A549 (cell line): Measurements from ENCODE around the gene AOAH.

Source experiments
- CBX2 ChIP-seq: fragments of 200-600 bp; sonication (generic); IDR thresholded peaks from 2 replicates; pipeline ENCODE4 v1.6.1; 2016; ENCODE audit warnings: low read depth, mild to moderate bottlenecking, borderline replicate concordance
- CEBPB ChIP-seq, 2 experiments: fragments of >200 bp in 1 of 2; sonication (Bioruptor Twin) in 1 of 2; formaldehyde crosslinking in 1 of 2; IDR thresholded peaks; 2 replicates each; pipeline ENCODE4 v1.6.1; 2012 to 2016
- EP300 ChIP-seq, 2 experiments: fragments of >200 bp; sonication (Bioruptor Twin); formaldehyde crosslinking; IDR thresholded peaks; 2 replicates in 1 of 2; 3 replicates in 1 of 2; pipeline ENCODE4 v1.6.1; 2016 to 2017
- ESRRA ChIP-seq: fragments of 150-350 bp; IDR thresholded peaks from 2 replicates; pipeline ENCODE4 v1.6.1; 2014; ENCODE audit warnings: mild to moderate bottlenecking, low read length, borderline replicate concordance
- FOSL2 ChIP-seq, 2 experiments: fragments of 450-650 bp in 1 of 2; fragments of >200 bp in 1 of 2; sonication (Bioruptor Twin) in 1 of 2; formaldehyde crosslinking; IDR thresholded peaks; 2 replicates each; pipeline versions ENCODE4 v1.5.0 to v1.6.1; 2016 to 2020; ENCODE audit warnings: mild to moderate bottlenecking in 1 of 2, moderate library complexity in 1 of 2
- HDAC2 ChIP-seq: fragments of 200-600 bp; sonication (generic); IDR thresholded peaks from 2 replicates; pipeline ENCODE4 v1.6.1; 2016
- MAFK ChIP-seq: fragments of 450-650 bp; IDR thresholded peaks from 2 replicates; pipeline ENCODE4 v1.6.1; 2014; ENCODE audit not compliant: partially characterized antibody
- MYC ChIP-seq: IDR thresholded peaks from 2 replicates; pipeline ENCODE4 v1.6.1; 2012; ENCODE audit warnings: mild to moderate bottlenecking, inconsistent platforms, low read length, improper control_type of control experiment, borderline replicate concordance
- POLR2A ChIP-seq: IDR thresholded peaks from 2 replicates; pipeline ENCODE4 v1.6.1; 2012; ENCODE audit warnings: mild to moderate bottlenecking, low read length
- TF ChIP-seq, protein P1 (sequence below): fragments of 250-450 bp; sonication (Bioruptor Pico); IDR thresholded peaks from 2 replicates; pipeline ENCODE4 v1.5.0; 2021; ENCODE audit warnings: mild to moderate bottlenecking, moderate library complexity, borderline replicate concordance
- TF ChIP-seq, protein P2 (sequence below): fragments of >200 bp; sonication (Bioruptor Twin); formaldehyde crosslinking; IDR thresholded peaks from 3 replicates; pipeline ENCODE4 v1.5.1; 2016
- TF ChIP-seq, protein P3 (sequence below): fragments of >200 bp; sonication (Bioruptor Twin); formaldehyde crosslinking; IDR thresholded peaks from 3 replicates; pipeline ENCODE4 v1.6.1; 2016
- TF ChIP-seq, protein P4 (sequence below): fragments of 150-350 bp; IDR thresholded peaks from 2 replicates; pipeline ENCODE4 v1.6.1; 2014; ENCODE audit warnings: low read depth, mild to moderate bottlenecking, low read length
- TF ChIP-seq, protein P5 (sequence below): IDR thresholded peaks from 2 replicates; pipeline ENCODE4 v1.6.1; 2012

DNA sequence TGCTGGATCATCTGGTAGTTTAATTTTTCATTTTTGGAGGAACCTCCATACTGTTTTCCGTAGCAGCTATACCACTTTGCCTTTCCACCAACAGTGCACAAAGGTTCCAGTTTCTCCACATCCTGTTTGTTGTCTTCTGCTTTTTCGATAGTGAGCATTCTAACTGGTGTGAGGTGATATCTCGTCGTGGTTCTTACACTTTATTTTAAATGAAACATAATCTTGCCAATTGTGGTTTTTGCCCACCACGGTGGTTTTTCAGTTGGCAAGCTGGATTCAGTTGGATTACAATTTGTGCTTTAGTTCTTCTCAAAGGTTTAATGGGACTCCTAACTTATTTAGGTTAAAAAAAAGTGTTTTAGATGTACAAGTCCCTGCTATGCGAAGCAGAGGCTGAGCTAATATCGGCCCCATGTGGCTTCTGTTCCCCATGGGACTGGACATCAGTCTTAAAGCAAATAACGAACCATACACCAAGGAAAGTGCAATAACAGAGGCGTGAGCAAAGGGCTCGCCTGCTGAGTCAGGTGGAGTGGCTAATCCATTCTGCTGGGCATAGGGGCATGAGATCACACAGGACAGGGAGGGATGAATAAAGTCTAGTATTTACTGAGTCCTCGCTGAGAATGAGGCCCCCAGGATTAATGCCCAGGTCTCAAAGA, 153.6 kb downstream of the AOAH start:
- TF ChIP-seq FOSL2 (IDR thresholded peaks at IDR 0.05) (no peak), FOSL2 (CRISPR knock-in tag; IDR thresholded peaks at IDR 0.05) (no peak), POLR2A (no peak), CBX2 (no peak), ESRRA (no peak), MAFK (no peak), CEBPB (IDR thresholded peaks at IDR 0.05) (no peak), HDAC2 (no peak), MYC (no peak), EP300 (IDR thresholded peaks at IDR 0.05) (no peak)
- TF ChIP-seq, protein P1, sequence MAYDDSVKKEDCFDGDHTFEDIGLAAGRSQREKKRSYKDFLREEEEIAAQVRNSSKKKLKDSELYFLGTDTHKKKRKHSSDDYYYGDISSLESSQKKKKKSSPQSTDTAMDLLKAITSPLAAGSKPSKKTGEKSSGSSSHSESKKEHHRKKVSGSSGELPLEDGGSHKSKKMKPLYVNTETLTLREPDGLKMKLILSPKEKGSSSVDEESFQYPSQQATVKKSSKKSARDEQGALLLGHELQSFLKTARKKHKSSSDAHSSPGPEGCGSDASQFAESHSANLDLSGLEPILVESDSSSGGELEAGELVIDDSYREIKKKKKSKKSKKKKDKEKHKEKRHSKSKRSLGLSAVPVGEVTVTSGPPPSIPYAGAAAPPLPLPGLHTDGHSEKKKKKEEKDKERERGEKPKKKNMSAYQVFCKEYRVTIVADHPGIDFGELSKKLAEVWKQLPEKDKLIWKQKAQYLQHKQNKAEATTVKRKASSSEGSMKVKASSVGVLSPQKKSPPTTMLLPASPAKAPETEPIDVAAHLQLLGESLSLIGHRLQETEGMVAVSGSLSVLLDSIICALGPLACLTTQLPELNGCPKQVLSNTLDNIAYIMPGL (CRISPR knock-in tag) = no peak
- TF ChIP-seq, protein P2, sequence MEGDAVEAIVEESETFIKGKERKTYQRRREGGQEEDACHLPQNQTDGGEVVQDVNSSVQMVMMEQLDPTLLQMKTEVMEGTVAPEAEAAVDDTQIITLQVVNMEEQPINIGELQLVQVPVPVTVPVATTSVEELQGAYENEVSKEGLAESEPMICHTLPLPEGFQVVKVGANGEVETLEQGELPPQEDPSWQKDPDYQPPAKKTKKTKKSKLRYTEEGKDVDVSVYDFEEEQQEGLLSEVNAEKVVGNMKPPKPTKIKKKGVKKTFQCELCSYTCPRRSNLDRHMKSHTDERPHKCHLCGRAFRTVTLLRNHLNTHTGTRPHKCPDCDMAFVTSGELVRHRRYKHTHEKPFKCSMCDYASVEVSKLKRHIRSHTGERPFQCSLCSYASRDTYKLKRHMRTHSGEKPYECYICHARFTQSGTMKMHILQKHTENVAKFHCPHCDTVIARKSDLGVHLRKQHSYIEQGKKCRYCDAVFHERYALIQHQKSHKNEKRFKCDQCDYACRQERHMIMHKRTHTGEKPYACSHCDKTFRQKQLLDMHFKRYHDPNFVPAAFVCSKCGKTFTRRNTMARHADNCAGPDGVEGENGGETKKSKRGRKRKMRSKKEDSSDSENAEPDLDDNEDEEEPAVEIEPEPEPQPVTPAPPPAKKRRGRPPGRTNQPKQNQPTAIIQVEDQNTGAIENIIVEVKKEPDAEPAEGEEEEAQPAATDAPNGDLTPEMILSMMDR = no peak
- TF ChIP-seq, protein P3, sequence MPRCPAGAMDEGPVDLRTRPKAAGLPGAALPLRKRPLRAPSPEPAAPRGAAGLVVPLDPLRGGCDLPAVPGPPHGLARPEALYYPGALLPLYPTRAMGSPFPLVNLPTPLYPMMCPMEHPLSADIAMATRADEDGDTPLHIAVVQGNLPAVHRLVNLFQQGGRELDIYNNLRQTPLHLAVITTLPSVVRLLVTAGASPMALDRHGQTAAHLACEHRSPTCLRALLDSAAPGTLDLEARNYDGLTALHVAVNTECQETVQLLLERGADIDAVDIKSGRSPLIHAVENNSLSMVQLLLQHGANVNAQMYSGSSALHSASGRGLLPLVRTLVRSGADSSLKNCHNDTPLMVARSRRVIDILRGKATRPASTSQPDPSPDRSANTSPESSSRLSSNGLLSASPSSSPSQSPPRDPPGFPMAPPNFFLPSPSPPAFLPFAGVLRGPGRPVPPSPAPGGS = no peak
- TF ChIP-seq, protein P4, sequence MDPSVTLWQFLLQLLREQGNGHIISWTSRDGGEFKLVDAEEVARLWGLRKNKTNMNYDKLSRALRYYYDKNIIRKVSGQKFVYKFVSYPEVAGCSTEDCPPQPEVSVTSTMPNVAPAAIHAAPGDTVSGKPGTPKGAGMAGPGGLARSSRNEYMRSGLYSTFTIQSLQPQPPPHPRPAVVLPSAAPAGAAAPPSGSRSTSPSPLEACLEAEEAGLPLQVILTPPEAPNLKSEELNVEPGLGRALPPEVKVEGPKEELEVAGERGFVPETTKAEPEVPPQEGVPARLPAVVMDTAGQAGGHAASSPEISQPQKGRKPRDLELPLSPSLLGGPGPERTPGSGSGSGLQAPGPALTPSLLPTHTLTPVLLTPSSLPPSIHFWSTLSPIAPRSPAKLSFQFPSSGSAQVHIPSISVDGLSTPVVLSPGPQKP = no peak
- TF ChIP-seq, protein P5, sequence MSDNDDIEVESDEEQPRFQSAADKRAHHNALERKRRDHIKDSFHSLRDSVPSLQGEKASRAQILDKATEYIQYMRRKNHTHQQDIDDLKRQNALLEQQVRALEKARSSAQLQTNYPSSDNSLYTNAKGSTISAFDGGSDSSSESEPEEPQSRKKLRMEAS = no peak
